OCI-LY1 (cell line): Measurements from ENCODE around the gene OGFOD1.

Source experiments
- CTCF ChIP-seq: fragments of 200-600 bp; sonication (generic), shearing (Covaris generic); IDR thresholded peaks from 2 replicates; pipeline ENCODE4 v1.5.1; 2017; ENCODE audit warnings: mild to moderate bottlenecking, antibody characterized with exemption, low read length, moderate library complexity, mixed read lengths
- EZH2 ChIP-seq: fragments of 200-600 bp; sonication (generic), shearing (Covaris generic); IDR thresholded peaks from 2 replicates; pipeline ENCODE4 v1.8.0; 2017; ENCODE audit warnings: borderline replicate concordance, mixed run types, mild to moderate bottlenecking, antibody characterized with exemption, low read length, moderate library complexity, mixed read lengths

- TF ChIP-seq CTCF (no peak), EZH2 (no peak)
Observed at GRCh38 chr16:56491657-56492261, 40.4 kb downstream of the OGFOD1 start.
